ENCODE data around the gene ATG3.

Gene ATG3

DNA sequence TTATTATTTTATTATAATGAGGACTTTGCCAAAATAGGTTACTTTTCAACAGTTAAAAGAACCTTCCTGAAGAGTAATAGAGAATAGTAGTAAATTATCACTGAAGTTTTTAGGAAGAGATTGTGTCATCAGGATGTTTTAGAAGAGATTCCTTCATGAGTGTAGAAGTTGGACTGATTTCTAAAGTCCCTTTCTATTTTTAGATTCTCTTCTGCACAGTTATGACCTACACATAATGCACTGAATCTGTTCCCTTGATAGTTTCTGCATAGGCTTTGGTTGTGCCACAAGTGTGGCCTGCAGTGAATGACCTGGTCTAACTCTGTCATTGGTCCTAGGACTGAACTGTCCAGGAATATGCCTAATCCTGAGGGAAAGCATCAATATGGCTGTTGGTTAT lies 24.0 kb upstream of the ATG3 start:
- POLR2A ChIA-PET, result no interaction called here
- DNase-seq (ENCODE audit: extremely low spot score), result no peak
- CTCF ChIA-PET, result interaction anchor here (1.3 to 1.9 kb wide), 3 partner anchors 12 to 20 kb away, joined by 3 to 4 read pairs (median 3); no protein-coding TSS in a partner anchor
- TF ChIP-seq, protein P1, sequence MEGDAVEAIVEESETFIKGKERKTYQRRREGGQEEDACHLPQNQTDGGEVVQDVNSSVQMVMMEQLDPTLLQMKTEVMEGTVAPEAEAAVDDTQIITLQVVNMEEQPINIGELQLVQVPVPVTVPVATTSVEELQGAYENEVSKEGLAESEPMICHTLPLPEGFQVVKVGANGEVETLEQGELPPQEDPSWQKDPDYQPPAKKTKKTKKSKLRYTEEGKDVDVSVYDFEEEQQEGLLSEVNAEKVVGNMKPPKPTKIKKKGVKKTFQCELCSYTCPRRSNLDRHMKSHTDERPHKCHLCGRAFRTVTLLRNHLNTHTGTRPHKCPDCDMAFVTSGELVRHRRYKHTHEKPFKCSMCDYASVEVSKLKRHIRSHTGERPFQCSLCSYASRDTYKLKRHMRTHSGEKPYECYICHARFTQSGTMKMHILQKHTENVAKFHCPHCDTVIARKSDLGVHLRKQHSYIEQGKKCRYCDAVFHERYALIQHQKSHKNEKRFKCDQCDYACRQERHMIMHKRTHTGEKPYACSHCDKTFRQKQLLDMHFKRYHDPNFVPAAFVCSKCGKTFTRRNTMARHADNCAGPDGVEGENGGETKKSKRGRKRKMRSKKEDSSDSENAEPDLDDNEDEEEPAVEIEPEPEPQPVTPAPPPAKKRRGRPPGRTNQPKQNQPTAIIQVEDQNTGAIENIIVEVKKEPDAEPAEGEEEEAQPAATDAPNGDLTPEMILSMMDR (IDR thresholded peaks at IDR 0.05; ENCODE audit: control extremely low read depth, extremely low read depth, low read depth, missing control alignments), result no peak

DNA sequence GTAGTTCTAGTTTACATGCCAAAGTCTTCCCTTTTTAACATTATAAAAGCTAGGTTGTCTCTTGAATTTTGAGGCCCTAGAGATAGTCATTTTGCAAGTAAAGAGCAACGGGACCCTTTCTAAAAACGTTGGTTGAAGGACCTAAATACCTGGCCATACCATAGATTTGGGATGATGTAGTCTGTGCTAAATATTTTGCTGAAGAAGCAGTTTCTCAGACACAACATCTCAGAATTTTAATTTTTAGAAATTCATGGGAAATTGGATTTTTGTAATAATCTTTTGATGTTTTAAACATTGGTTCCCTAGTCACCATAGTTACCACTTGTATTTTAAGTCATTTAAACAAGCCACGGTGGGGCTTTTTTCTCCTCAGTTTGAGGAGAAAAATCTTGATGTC lies 21.3 kb upstream of the ATG3 start:
- DNase-seq (ENCODE audit: extremely low spot score), result no peak
- CTCF ChIA-PET, result interaction anchor here (0.9 to 2.3 kb wide), 17 partner anchors 8 to 706 kb away, joined by 3 to 14 read pairs (median 4); no protein-coding TSS in a partner anchor
- TF ChIP-seq, protein P1 (IDR thresholded peaks at IDR 0.05; ENCODE audit: control extremely low read depth, extremely low read depth, low read depth, missing control alignments), result no peak
- POLR2A ChIA-PET, result no interaction called here

DNA sequence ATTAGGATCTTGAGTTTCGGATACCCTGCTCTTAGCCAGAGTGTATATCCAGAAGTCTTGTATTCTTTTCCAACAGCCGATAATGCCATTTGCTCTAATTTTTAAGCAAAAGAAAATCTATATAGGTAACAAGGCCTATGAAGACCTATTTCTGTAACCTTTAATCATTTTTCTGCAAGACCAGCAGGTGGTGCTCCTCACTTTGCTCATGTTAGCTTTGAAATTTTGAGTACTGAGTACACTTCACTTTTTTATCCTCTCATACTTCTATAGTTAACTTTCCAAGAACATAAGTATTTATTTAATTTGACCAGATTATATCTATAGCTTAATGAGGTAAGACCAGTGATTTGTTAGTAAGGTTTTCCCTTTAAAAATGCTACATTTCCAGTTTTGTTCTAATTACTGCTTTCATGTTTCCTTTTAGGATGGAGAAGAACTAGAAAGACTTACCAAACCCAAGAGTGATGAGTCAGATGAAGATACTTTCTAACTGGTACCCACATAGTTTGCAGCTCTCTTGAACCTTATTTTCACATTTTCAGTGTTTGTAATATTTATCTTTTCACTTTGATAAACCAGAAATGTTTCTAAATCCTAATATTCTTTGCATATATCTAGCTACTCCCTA lies 20.6 kb upstream of the ATG3 start:
- CTCF ChIA-PET, result interaction anchor here (0.6 to 2.3 kb wide), 29 partner anchors 8 to 706 kb away, joined by 3 to 14 read pairs (median 4); no protein-coding TSS in a partner anchor
- TF ChIP-seq, protein P1 (IDR thresholded peaks at IDR 0.05; ENCODE audit: control extremely low read depth, extremely low read depth, low read depth, missing control alignments), result peak; percentile 73
- no peak for DNase-seq (ENCODE audit: extremely low spot score)
- POLR2A ChIA-PET, result no interaction called here

DNA sequence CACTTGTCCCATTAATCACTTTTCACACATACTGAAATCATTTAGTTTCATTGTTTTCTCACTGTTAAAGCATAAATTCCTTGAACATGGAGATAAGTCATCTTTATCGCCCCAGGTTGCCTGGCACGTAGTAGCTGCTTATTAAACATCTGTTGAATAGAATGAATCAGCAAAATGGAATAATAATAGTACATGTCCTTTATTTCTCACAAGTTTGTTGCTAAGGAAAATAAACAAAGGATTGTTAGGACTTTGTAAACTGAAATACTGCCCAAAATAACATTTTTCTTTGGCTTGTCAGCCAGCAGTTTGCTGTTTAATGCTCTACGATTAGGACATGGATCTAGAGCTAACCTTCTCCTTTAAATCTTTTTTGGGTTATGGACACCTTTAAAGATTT lies 17.9 kb upstream of the ATG3 start:
- ChIA-PET POLR2A (no interaction called here), CTCF (interaction anchor here (0.9 to 2.2 kb wide), 7 partner anchors 11 to 711 kb away, joined by 3 to 11 read pairs (median 3); partner anchors contain the start of gene GTPBP8)
- TF ChIP-seq, protein P1 (IDR thresholded peaks at IDR 0.05; ENCODE audit: control extremely low read depth, extremely low read depth, low read depth, missing control alignments), result no peak
- DNase-seq (ENCODE audit: extremely low spot score), result no peak

DNA sequence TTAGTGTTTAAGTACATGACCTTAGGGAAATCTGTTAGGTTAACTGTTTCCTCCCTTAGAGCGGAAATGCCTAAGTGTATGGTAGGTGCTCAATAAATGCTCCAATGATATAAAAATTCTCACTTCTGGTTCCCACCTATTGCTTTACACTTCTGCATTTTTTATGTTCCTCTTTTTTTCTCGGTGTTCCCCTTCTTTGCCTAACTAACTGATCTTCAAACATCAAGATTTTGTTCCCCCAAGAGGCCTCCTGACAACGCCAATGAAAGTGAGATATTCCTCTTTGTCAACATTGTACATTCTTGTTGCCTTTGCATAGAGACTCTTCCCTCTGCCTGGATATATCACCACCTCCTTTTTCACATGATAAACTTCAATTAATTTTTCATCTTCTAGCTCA lies 17.5 kb upstream of the ATG3 start:
- CTCF ChIA-PET, result interaction anchor here (0.9 to 2.2 kb wide), 7 partner anchors 10 to 400 kb away, joined by 3 to 15 read pairs (median 3); partner anchors contain the start of gene SLC9C1
- POLR2A ChIA-PET, result no interaction called here
- DNase-seq (ENCODE audit: extremely low spot score), result no peak
- TF ChIP-seq, protein P1 (IDR thresholded peaks at IDR 0.05; ENCODE audit: control extremely low read depth, extremely low read depth, low read depth, missing control alignments), result no peak

DNA sequence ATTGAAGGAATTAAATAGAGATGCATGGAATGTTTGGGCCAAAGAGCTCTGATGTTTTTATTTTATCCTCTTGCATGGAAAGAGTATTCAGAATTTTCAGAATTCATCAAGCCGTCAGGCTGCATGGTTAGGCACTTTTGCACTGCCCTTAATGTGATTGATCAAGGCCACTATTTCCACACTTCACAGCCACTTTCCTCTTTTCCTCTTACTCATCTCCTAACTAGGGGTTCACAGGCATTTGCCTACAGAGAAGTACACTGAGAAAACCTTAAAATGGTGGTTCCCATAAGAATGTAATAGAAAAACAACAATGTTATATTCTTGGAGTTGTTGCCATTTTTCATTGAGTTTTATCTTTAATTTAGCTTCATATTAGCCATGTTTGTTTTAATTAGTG lies 10.9 kb upstream of the ATG3 start:
- TF ChIP-seq, protein P1 (IDR thresholded peaks at IDR 0.05; ENCODE audit: control extremely low read depth, extremely low read depth, low read depth, missing control alignments), result no peak
- POLR2A ChIA-PET, result no interaction called here
- no peak for DNase-seq (ENCODE audit: extremely low spot score)
- CTCF ChIA-PET, result interaction anchor here (0.9 to 2.6 kb wide), 4 partner anchors 9 to 83 kb away, joined by 3 to 10 read pairs (median 3); partner anchors contain the start of genes ATG3 and SLC35A5

All from GM10248 (cell line).